Stimulated activated naive B cell treated with anti-CD40 and anti-IgM and Interleukin-4, amounts not matched to agents 10 μg/mL and 1 μg/mL and 100 μg/mL, for 72 hours (primary cell): ENCODE data around the gene BMPR1B.

Experiments used
- ATAC-seq, 2 donors: fragments of 150-1000 bp; cut with Tn5 transposase; replicated peaks; 2 replicates each; pipeline ENCODE4 v1.10.0; 2021; ENCODE audit warnings: moderate library complexity in 1 of 2
- DNase-seq: peaks from one replicate; pipeline ENCODE4 v3.0.0; 2021
- H3K27ac Mint-ChIP-seq: one replicate; pipeline ENCODE4 v1.8.0; 2022; ENCODE audit warnings: mild to moderate bottlenecking, mixed read lengths
- H3K27me3 Mint-ChIP-seq, 2 donors: one replicate each; pipeline ENCODE4 v1.8.0; 2022; ENCODE audit warnings: mixed read lengths in 2 of 2
- H3K36me3 Mint-ChIP-seq, 2 donors: one replicate each; pipeline ENCODE4 v1.8.0; 2022; ENCODE audit warnings: mixed read lengths in 2 of 2, mild to moderate bottlenecking in 1 of 2
- H3K4me1 Mint-ChIP-seq, 2 donors: one replicate each; pipeline ENCODE4 v1.8.0; 2022; ENCODE audit warnings: mixed read lengths in 2 of 2, mild to moderate bottlenecking in 1 of 2
- H3K4me3 Mint-ChIP-seq, 2 donors: one replicate each; pipeline ENCODE4 v1.8.0; 2022; ENCODE audit warnings: mild to moderate bottlenecking in 2 of 2, mixed read lengths in 2 of 2, moderate library complexity in 1 of 2
- H3K9me3 Mint-ChIP-seq, 2 donors: one replicate each; pipeline ENCODE4 v1.8.0; 2022; ENCODE audit warnings: mixed read lengths in 2 of 2, mild to moderate bottlenecking in 1 of 2

BMPR1B gene

GRCh38 chr4:95086551-95086950 lies 328.8 kb downstream of the BMPR1B start:
- H3K4me3 Mint-ChIP-seq: no peak overlapping the region
- DNase-seq (no peak), ATAC-seq (no peak)
- H3K4me1 Mint-ChIP-seq: peaks cover 3 to 6% of the 10 kb centered on the region in 2 donors
- H3K27ac Mint-ChIP-seq: no peak overlapping the region
- H3K36me3 Mint-ChIP-seq: no peaks in the 10 kb centered on the region
- no peaks in the 10 kb centered on the region for H3K9me3 Mint-ChIP-seq
- H3K27me3 Mint-ChIP-seq: no peaks in the 10 kb centered on the region

DNA sequence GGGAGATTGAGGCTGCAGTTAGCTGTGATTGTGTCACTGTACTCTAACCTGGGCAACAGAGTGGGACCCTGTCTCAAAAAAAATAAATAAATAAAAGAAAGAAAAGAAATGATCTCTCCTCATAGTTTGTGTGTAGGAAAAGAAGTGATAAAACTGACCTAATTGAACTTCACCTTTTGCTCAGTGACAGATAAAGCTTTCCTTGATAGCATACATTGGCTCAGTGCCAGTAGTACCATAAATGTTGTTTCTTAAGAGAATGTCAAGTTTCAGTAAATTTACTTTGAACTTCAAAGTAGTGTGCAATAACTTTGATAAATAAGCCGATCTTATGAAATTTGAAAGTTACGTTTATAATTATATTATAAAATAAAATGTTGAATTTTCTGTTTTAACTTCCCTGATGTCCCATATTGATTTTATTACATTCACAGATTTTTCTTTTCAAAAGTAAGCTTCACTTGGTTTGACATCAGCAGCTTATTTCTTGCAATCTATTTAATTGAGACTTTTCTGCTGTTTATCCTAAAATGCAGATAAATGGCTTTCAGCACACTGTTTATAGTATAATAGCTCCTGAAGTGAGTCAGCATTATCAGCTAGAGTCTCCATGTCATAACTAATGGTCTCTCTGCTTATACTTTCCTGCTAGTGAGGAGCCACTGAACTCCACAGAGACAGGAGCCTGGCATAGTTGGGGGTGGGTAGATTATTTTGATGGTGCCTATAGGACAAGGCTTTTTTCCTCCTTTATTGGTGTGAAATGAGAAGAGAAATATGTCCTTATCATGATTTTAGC lies 330.1 kb downstream of the BMPR1B start:
- no peak for DNase-seq
- no peaks in the 10 kb centered on the region for H3K27me3 Mint-ChIP-seq
- no peaks in the 10 kb centered on the region for H3K9me3 Mint-ChIP-seq
- ATAC-seq: no peak
- no peaks in the 10 kb centered on the region for H3K36me3 Mint-ChIP-seq
- no peak overlapping the region for H3K4me3 Mint-ChIP-seq
- no peak overlapping the region for H3K27ac Mint-ChIP-seq
- H3K4me1 Mint-ChIP-seq: peaks cover 3 to 6% of the 10 kb centered on the region in 2 donors

- H3K4me1 Mint-ChIP-seq: no peaks in the 10 kb centered on the region
- no peaks in the 10 kb centered on the region for H3K9me3 Mint-ChIP-seq
- H3K27me3 Mint-ChIP-seq: no peaks in the 10 kb centered on the region
- no peak for ATAC-seq
- H3K4me3 Mint-ChIP-seq: no peak overlapping the region
- H3K36me3 Mint-ChIP-seq: no peaks in the 10 kb centered on the region
- DNase-seq: no peak
- no peak overlapping the region for H3K27ac Mint-ChIP-seq
Observed at GRCh38 chr4:95091272-95091671, 333.5 kb downstream of the BMPR1B start.

DNA sequence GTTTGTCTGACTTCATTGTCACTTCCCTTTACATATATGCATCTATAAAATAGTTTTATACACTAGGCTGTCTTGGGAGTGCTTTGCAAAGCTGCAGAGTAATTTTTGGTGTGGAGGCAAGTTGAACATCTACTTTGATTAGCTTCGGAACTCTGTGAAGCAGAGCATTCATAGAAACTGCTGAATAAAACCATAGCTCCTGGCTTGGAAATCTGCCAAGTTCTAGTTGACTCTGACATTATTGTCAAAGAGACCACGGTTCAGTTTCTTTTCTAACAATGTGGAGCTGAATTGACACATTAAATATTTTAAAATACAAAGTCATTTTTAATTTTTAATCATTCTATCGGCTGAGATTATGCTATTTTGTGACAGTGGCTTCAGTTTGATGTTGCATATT lies 335.0 kb downstream of the BMPR1B start:
- no peaks in the 10 kb centered on the region for H3K4me1 Mint-ChIP-seq
- no peak for ATAC-seq
- no peak overlapping the region for H3K4me3 Mint-ChIP-seq
- H3K27ac Mint-ChIP-seq: no peak overlapping the region
- no peaks in the 10 kb centered on the region for H3K27me3 Mint-ChIP-seq
- no peaks in the 10 kb centered on the region for H3K9me3 Mint-ChIP-seq
- H3K36me3 Mint-ChIP-seq: no peaks in the 10 kb centered on the region
- DNase-seq: no peak

GRCh38 chr4:95093460-95093859 lies 335.7 kb downstream of the BMPR1B start:
- no peaks in the 10 kb centered on the region for H3K27me3 Mint-ChIP-seq
- H3K36me3 Mint-ChIP-seq: no peaks in the 10 kb centered on the region
- DNase-seq (no peak), ATAC-seq (no peak)
- no peak overlapping the region for H3K27ac Mint-ChIP-seq
- no peak overlapping the region for H3K4me3 Mint-ChIP-seq
- H3K9me3 Mint-ChIP-seq: no peaks in the 10 kb centered on the region
- no peaks in the 10 kb centered on the region for H3K4me1 Mint-ChIP-seq

GRCh38 chr4:95093936-95094929 lies 336.5 kb downstream of the BMPR1B start:
- Mint-ChIP-seq H3K4me1 (no peaks in the 10 kb centered on the region), H3K27me3 (no peaks in the 10 kb centered on the region), H3K9me3 (no peaks in the 10 kb centered on the region), H3K27ac (no peak overlapping the region), H3K4me3 (no peak overlapping the region), H3K36me3 (no peaks in the 10 kb centered on the region)
- no peak for ATAC-seq
- no peak for DNase-seq

GRCh38 chr4:95095348-95095974 lies 337.7 kb downstream of the BMPR1B start:
- DNase-seq (no peak), ATAC-seq (no peak)
- H3K27ac Mint-ChIP-seq: no peak overlapping the region
- H3K4me3 Mint-ChIP-seq: no peak overlapping the region
- H3K36me3 Mint-ChIP-seq: no peaks in the 10 kb centered on the region
- no peaks in the 10 kb centered on the region for H3K4me1 Mint-ChIP-seq
- H3K27me3 Mint-ChIP-seq: no peaks in the 10 kb centered on the region
- no peaks in the 10 kb centered on the region for H3K9me3 Mint-ChIP-seq

- ATAC-seq: no peak
- Mint-ChIP-seq H3K36me3 (no peaks in the 10 kb centered on the region), H3K4me1 (no peaks in the 10 kb centered on the region), H3K9me3 (no peaks in the 10 kb centered on the region), H3K27ac (no peak overlapping the region), H3K4me3 (no peak overlapping the region), H3K27me3 (no peaks in the 10 kb centered on the region)
- DNase-seq: no peak
Observed at GRCh38 chr4:95102162-95102790, 344.5 kb downstream of the BMPR1B start.

DNA sequence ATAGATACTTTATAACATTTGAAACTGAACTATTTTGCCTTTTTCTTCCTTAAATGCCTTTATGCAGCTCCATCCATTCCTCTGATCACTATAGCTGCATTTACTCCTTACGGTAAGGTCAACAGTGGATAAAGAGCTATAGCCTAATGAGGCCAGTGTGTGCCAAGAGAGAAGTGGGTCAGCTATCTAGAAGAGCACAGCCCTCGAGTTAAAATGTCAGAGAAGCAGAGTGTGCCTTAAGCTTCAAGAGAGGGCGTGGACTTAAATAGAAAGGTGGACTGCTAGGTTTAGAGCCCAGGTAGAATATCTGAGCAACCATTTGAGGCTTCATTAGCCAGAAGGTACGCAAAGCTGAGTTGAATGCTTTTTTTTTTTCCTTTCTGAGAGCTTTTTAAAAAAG lies 347.4 kb downstream of the BMPR1B start:
- H3K4me3 Mint-ChIP-seq: no peak overlapping the region
- H3K4me1 Mint-ChIP-seq: no peaks in the 10 kb centered on the region
- no peaks in the 10 kb centered on the region for H3K36me3 Mint-ChIP-seq
- H3K9me3 Mint-ChIP-seq: no peaks in the 10 kb centered on the region
- ATAC-seq (no peak), DNase-seq (no peak)
- H3K27me3 Mint-ChIP-seq: no peaks in the 10 kb centered on the region
- H3K27ac Mint-ChIP-seq: no peak overlapping the region

DNA sequence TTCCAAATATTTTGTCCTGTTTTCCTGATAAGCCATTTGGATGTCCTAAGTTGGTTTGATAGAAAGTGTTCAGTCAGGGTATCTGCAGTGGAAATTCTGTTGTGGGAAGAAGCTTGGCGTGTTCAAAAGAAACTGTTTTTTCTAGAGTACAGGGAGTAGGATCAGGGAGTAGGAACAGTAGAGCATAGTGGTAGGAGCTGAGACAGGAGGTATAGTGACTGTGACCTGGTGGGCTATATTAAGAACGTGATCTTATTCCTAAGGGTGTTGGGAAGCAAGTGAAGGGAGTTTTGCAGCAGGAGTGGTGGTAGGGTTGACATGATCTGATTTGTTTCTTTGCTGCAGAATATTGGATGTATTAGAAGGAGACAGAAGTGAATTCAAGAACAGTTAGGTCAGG lies 348.2 kb downstream of the BMPR1B start:
- Mint-ChIP-seq H3K9me3 (no peaks in the 10 kb centered on the region), H3K27ac (no peak overlapping the region), H3K4me3 (no peak overlapping the region)

DNA sequence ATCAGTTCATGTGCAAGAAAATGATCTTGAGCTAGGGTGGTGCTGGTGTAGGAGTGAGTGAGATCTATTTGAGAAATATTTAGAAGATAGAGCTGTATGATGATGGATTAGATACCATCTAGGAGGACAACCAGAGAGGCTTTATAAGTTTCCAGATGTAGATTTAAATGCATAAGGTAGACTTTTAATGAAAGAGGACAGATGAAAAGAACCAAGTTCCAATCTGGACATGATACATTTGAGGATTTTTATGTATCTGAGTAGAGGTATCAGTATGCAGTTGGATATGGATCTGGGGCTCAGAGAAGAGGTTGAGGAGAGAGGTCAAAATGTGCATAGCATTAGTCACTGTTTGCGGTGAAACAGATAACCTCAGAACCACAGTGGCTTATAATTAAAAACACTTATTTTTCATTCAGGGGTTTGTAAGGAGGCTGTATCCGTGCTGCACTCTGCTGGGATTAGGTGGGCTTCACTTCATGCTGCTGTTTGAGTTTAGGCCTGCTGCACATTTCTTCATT lies 348.7 kb downstream of the BMPR1B start:
- no peaks in the 10 kb centered on the region for H3K36me3 Mint-ChIP-seq
- no peak overlapping the region for H3K4me3 Mint-ChIP-seq
- no peaks in the 10 kb centered on the region for H3K4me1 Mint-ChIP-seq
- H3K27ac Mint-ChIP-seq: no peak overlapping the region
- no peaks in the 10 kb centered on the region for H3K27me3 Mint-ChIP-seq
- ATAC-seq (no peak), DNase-seq (no peak)
- H3K9me3 Mint-ChIP-seq: no peaks in the 10 kb centered on the region

More for the DNA sequence above, 348.2 kb downstream of the BMPR1B start:
- Mint-ChIP-seq H3K27me3 (no peaks in the 10 kb centered on the region), H3K36me3 (no peaks in the 10 kb centered on the region), H3K4me1 (no peaks in the 10 kb centered on the region)
- no peak for ATAC-seq
- no peak for DNase-seq

DNA sequence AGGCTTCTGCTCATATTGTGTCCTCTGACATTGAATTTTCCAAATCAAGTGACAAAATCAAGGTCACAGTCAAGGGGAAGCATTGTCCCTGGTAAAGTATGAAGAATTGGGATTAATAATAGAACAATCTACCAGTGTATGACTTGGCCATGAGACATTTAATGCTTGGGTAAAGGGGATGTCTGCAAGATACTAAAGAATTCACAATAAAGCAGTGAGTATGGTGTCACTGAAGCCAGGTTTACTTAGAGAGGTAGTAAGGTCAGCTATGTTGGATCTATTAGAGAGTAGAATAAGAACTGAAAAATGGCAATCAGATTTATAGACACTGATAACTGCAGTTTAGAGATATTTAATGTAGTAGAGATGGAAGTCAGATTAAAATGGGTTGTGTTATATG lies 349.2 kb downstream of the BMPR1B start:
- Mint-ChIP-seq H3K4me1 (no peaks in the 10 kb centered on the region), H3K27me3 (no peaks in the 10 kb centered on the region), H3K9me3 (no peaks in the 10 kb centered on the region), H3K36me3 (no peaks in the 10 kb centered on the region), H3K4me3 (no peak overlapping the region), H3K27ac (no peak overlapping the region)
- ATAC-seq (no peak), DNase-seq (no peak)

GRCh38 chr4:95107635-95108034 lies 349.9 kb downstream of the BMPR1B start:
- Mint-ChIP-seq H3K27ac (no peak overlapping the region), H3K9me3 (no peaks in the 10 kb centered on the region), H3K4me3 (no peak overlapping the region), H3K36me3 (no peaks in the 10 kb centered on the region), H3K4me1 (no peaks in the 10 kb centered on the region), H3K27me3 (no peaks in the 10 kb centered on the region)
- DNase-seq (no peak), ATAC-seq (no peak)

- Mint-ChIP-seq H3K4me3 (no peak overlapping the region), H3K27ac (no peak overlapping the region), H3K36me3 (no peaks in the 10 kb centered on the region), H3K4me1 (no peaks in the 10 kb centered on the region), H3K9me3 (no peaks in the 10 kb centered on the region), H3K27me3 (no peaks in the 10 kb centered on the region)
- DNase-seq (no peak), ATAC-seq (no peak)
Observed at GRCh38 chr4:95108883-95109421, 351.2 kb downstream of the BMPR1B start.
